Liver (tissue), 9 donors: ENCODE data around the gene PSMB4. TPM values are rescaled to one million over a fixed set of nuclear protein-coding genes. Genes with fewer than 3 reads are reported as not detected.

ENCODE experiments used
- DNase-seq: peaks from one replicate; pipeline ENCODE4 v3.0.0-alpha.2; 2017; ENCODE audit warnings: low spot score
- H3K27ac ChIP-seq, 2 donors: one replicate each; pipeline ENCODE4 v1.7.0; 2013; ENCODE audit warnings: inconsistent platforms in 2 of 2, low read length in 2 of 2, control low read depth in 1 of 2, low read depth in 1 of 2, mild to moderate bottlenecking in 1 of 2
- H3K27me3 ChIP-seq, 4 donors: one replicate each; pipeline versions ENCODE4 v1.6.1 to v1.7.0; 2013; ENCODE audit warnings: low read length in 3 of 4, inconsistent platforms in 1 of 4, mild to moderate bottlenecking in 1 of 4, moderate library complexity in 1 of 4; ENCODE audit not compliant: control insufficient read depth in 4 of 4, insufficient read depth in 4 of 4
- H3K36me3 ChIP-seq, 4 donors: one replicate each; pipeline versions ENCODE4 v1.6.1 to v1.7.0; 2013; ENCODE audit warnings: low read length in 3 of 4, mild to moderate bottlenecking in 3 of 4, low read depth in 1 of 4, moderate library complexity in 1 of 4; ENCODE audit not compliant: control insufficient read depth in 4 of 4, insufficient read depth in 3 of 4
- H3K4me1 ChIP-seq, 4 donors: one replicate each; pipeline versions ENCODE4 v1.6.1 to v1.7.0; 2013; ENCODE audit warnings: low read length in 3 of 4, mild to moderate bottlenecking in 3 of 4, moderate library complexity in 1 of 4; ENCODE audit not compliant: control insufficient read depth in 4 of 4, insufficient read depth in 4 of 4
- H3K4me3 ChIP-seq, 3 donors: one replicate each; pipeline versions ENCODE4 v1.6.1 to v1.7.0; 2013; ENCODE audit warnings: low read length in 3 of 3, control low read depth in 1 of 3, low read depth in 1 of 3, mild to moderate bottlenecking in 1 of 3
- H3K9ac ChIP-seq, 2 donors: one replicate each; pipeline ENCODE4 v1.7.0; 2013; ENCODE audit warnings: low read length in 2 of 2, mild to moderate bottlenecking in 2 of 2, moderate library complexity in 2 of 2, control low read depth in 1 of 2, low read depth in 1 of 2
- H3K9me3 ChIP-seq, 4 donors: one replicate each; pipeline versions ENCODE4 v1.6.1 to v1.7.0; 2013; ENCODE audit warnings: low read length in 3 of 4; ENCODE audit not compliant: control insufficient read depth in 4 of 4
- EGR1 ChIP-seq, 2 donors: IDR thresholded peaks; 2 replicates each; pipeline ENCODE4 v1.6.1; 2016 to 2018; ENCODE audit warnings: antibody characterized with exemption in 2 of 2, low read depth in 2 of 2
- FOXA2 ChIP-seq: IDR thresholded peaks from 2 replicates; pipeline ENCODE4 v1.6.1; 2016; ENCODE audit warnings: antibody characterized with exemption
- HNF4A ChIP-seq, 2 donors: conservative IDR thresholded peaks; 2 replicates each; pipeline ENCODE4 v1.6.1; 2016; ENCODE audit warnings: antibody characterized with exemption in 2 of 2, mild to moderate bottlenecking in 2 of 2
- REST ChIP-seq: IDR thresholded peaks from 2 replicates; pipeline ENCODE4 v1.6.1; 2016; ENCODE audit warnings: antibody characterized with exemption, mild to moderate bottlenecking
- RXRA ChIP-seq, 2 donors: IDR thresholded peaks; 2 replicates each; pipeline ENCODE4 v1.6.1; 2017 to 2018; ENCODE audit warnings: antibody characterized with exemption in 2 of 2, mild to moderate bottlenecking in 1 of 2
- YY1 ChIP-seq: IDR thresholded peaks from 2 replicates; pipeline ENCODE4 v1.6.1; 2016; ENCODE audit warnings: antibody characterized with exemption, mild to moderate bottlenecking
- ZBTB33 ChIP-seq: IDR thresholded peaks from 2 replicates; pipeline ENCODE4 v1.6.1; 2016; ENCODE audit warnings: antibody characterized with exemption
- WGBS: extraction: QIAGEN DNeasy Blood & Tissue Kit; methylation state at CpG from one replicate; pipeline ENCODE4 v1.1.7; 2013; 5-methylcytosine and 5-hydroxymethylcytosine counted together
- polyA plus RNA-seq, 2 donors: library from polyadenylated mRNA; stranded (reverse) in 1 of 2; unstranded in 1 of 2; fragments of 200-250 nt in 1 of 2; fragments of >200 nt in 1 of 2; fragmentation: Nextera tagmentation in 1 of 2; extraction: Ambion mirVana in 1 of 2; gene quantifications; one replicate each; pipeline versions ENCODE4 v1.2.1 to v1.2.3, GENCODE V29; 2013 to 2015
- total RNA-seq, 2 donors: library from RNA; depleted of rRNA; stranded (reverse); fragments of >200 nt; gene quantifications; one replicate each; pipeline ENCODE4 v1.2.3, GENCODE V29; 2014
- donor health status: healthy.
- donor health status: healthy.
- donor health status: healthy.
- donor health status: healthy.
- donor health status: healthy.

PSMB4 gene
- total and polyA plus RNA-seq, 4 donors = 130 to 228 (median 202) TPM

DNA sequence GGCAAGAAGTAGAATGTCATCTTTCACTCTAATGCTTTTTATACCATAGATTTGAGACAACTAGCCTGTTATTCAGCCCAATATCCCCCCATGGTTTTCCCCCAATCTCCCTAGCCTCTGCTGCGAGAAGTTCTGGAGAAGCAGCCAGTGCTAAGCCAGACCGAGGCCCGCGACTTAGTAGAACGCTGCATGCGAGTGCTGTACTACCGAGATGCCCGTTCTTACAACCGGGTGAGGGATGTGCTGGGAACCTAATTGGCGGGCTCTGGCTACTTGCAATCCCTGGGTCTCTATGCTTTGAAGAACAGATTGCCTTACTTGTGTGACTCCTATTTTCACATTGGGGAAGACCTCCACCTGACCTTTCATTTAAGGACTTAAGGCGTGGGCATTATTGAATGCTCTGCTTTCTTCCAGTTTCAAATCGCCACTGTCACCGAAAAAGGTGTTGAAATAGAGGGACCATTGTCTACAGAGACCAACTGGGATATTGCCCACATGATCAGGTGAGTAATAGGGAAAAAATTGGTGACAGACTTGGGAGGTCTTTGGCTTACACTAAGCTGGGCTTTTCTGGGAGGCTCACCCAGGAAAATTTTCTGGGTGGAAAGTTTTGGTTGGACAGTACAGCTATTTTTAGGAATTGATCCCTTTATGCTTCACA, 1.9 kb downstream of the PSMB4 start:
- peaks cover 10 to 43% (median 39%) of the 10 kb centered on the region in 4 donors for H3K36me3 ChIP-seq

DNA sequence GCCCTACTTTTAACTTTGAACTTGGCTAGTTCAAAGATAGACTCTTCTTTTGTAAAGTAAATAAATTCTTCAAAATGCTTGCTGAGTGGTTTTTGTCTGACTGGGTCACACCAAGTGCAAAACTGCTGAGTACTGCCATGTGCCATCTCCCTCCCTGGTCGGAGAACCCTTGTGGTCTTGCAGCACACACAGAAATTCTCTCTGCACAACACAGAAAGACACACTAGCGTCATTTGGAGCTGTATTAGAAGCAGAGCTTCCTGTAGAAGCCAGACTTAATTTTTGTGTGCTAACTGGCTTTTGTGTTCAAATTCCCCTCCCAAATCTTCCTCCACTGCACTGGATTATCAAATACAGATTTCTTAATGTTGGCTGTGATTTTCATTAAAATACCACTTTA, 2.5 kb downstream of the PSMB4 start:
- no peak overlapping the region for H3K9ac ChIP-seq
- DNase-seq = no peak
- H3K36me3 ChIP-seq = peaks cover 10 to 49% (median 45%) of the 10 kb centered on the region in 4 donors
- H3K27ac ChIP-seq = no peak overlapping the region
- peak in 1 of 2 donors; percentile 28 for TF ChIP-seq RXRA (IDR thresholded peaks at IDR 0.05)
- no peak for TF ChIP-seq REST
- WGBS = 66% methylated on average over 2 of the region's 2 CpGs
- H3K4me1 ChIP-seq = peaks cover 2 to 31% (median 25%) of the 10 kb centered on the region in 4 donors
- no peak overlapping the region for H3K4me3 ChIP-seq
- H3K9me3 ChIP-seq = no peaks in the 10 kb centered on the region
- no peaks in the 10 kb centered on the region for H3K27me3 ChIP-seq

More for the DNA sequence above, 1.9 kb downstream of the PSMB4 start:
- Histone ChIP-seq H3K27me3 (no peaks in the 10 kb centered on the region), H3K4me3 (no peak overlapping the region), H3K9ac (no peak overlapping the region), H3K27ac (no peak overlapping the region), H3K4me1 (peaks cover 2 to 31% (median 25%) of the 10 kb centered on the region in 4 donors), H3K9me3 (no peaks in the 10 kb centered on the region)
- TF ChIP-seq EGR1 (IDR thresholded peaks at IDR 0.05; ENCODE audit: low read depth in 2 of 2) = no peak
- TF ChIP-seq YY1 = no peak
- TF ChIP-seq FOXA2 = no peak
- no peak for TF ChIP-seq ZBTB33
- no peak for DNase-seq
- 94% methylated on average over 13 of the region's 13 CpGs for WGBS

- DNase-seq = no peak
- TF ChIP-seq EGR1 (IDR thresholded peaks at IDR 0.05; ENCODE audit: low read depth in 2 of 2) (no peak), HNF4A (conservative IDR thresholded peaks at IDR 0.05) (peak in 1 of 2 donors; percentile 12)
- Histone ChIP-seq H3K4me1 (peaks cover 2 to 31% (median 25%) of the 10 kb centered on the region in 4 donors), H3K36me3 (peaks cover 13 to 56% (median 53%) of the 10 kb centered on the region in 4 donors), H3K9me3 (no peaks in the 10 kb centered on the region), H3K27me3 (no peaks in the 10 kb centered on the region), H3K9ac (no peak overlapping the region), H3K4me3 (no peak overlapping the region), H3K27ac (no peak overlapping the region)
- WGBS = 49% methylated on average over 2 of the region's 2 CpGs
Measured at GRCh38 chr1:151402764-151403163, 3.4 kb downstream of the PSMB4 start.
